ENCODE measurements around the gene OR1D5. TPM values are rescaled to one million over a fixed set of nuclear protein-coding genes. Genes with fewer than 3 reads are reported as not detected.

Gene OR1D5
- total and polyA plus RNA-seq, 2 donors (not counting 1 experiment from before 2014, with no cell fraction given), result not detected

DNA sequence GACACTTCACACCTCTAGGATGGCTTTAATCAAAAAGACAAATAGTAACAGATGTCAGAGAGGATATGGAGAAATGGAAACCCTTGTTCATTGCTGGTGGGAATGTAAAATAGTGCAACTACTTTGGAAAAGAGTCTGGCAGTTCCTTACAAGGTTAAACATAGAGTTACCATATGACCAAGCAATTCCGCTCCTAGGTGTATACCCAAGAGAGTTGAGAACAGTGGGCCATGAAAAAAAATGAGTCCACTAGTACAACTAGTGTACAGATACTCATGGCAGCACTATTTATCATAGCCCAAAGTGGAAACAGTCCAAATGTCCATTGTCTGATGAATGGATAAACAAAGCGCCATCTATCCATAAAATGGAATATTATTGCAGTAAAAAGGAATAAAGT, 39.1 kb downstream of the OR1D5 start:
- WGBS (ENCODE audit: insufficient coverage), result no CpG with 5 or more reads among the region's 2 CpGs

DNA sequence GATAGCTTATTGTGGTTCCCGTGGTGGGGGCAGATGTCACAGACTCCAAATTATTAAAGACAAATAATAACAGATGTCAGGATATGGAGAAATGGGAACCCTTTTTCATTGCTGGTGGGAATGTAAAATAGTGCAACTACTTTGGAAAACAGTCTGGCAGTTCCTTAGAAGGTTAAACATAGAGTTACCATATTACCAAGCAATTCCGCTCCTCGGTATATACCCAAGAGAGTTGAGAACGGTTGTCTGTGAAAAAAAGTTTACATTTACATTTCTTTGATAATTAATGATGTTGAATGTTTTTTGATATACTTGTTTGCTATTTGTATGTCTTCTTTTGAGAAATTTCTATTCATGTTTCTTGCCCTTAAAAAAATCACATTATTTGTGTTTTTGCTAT, 41.2 kb downstream of the OR1D5 start:
- Mint-ChIP-seq H3K4me3 (no peak overlapping the region), H3K27ac (no peak overlapping the region), H3K9me3 (ENCODE audit: insufficient read depth) (peaks cover 10% of the 10 kb centered on the region), H3K4me1 (no peaks in the 10 kb centered on the region), H3K27me3 (no peaks in the 10 kb centered on the region)
- H3K4me3 ChIP-seq (ENCODE audit: control extremely low read depth in 1 of 5, extremely low read depth in 1 of 5, insufficient read depth in 1 of 5, low read depth in 2 of 5, low read length in 4 of 5), result no peak overlapping the region
- H3K4me1 ChIP-seq (ENCODE audit: control insufficient read depth in 2 of 2, insufficient read depth in 2 of 2, low read length in 2 of 2), result no peaks in the 10 kb centered on the region
- no peak overlapping the region for H3K9ac ChIP-seq (ENCODE audit: low read length)
- no peak overlapping the region for H3K27ac ChIP-seq (ENCODE audit: low read length in 2 of 2)
- ChIA-PET POLR2A (no interaction called here), CTCF (interaction anchor here (0.6 to 1.5 kb wide), 2 partner anchors 9 to 196 kb away, joined by 3 to 4 read pairs; no protein-coding TSS in a partner anchor)
- WGBS (ENCODE audit: insufficient coverage), result no CpG with 5 or more reads among the region's 4 CpGs
- no peak overlapping the region for H3K4me2 ChIP-seq (replicated peaks; ENCODE audit: low read depth, low read length, poor library complexity, severe bottlenecking)
- H3K36me3 ChIP-seq (replicated peaks in 1 of 2; ENCODE audit: control extremely low read depth in 1 of 2, control insufficient read depth in 1 of 2, extremely low read depth in 1 of 2, insufficient read depth in 2 of 2, low read length in 1 of 2), result peaks cover 3 to 73% of the 10 kb centered on the region in 2 experiments
- peaks cover 9% of the 10 kb centered on the region for H4K20me1 ChIP-seq (ENCODE audit: control insufficient read depth, insufficient read depth, low read length, poor library complexity, severe bottlenecking)
- H3K79me2 ChIP-seq (ENCODE audit: control insufficient read depth, insufficient read depth, low read length), result no peaks in the 10 kb centered on the region
- intact Hi-C loops (cut with micrococcal nuclease), result no loop called here
- ATAC-seq (ENCODE audit: low read depth) (no peak), DNase-seq (no peak)
- no peak overlapping the region for H2AFZ ChIP-seq (ENCODE audit: insufficient read depth, low read depth, low read length, poor library complexity, severe bottlenecking)
- no peak for TF ChIP-seq EZH2 (IDR thresholded peaks at IDR 0.05; ENCODE audit: borderline replicate concordance, insufficient read depth, low read depth, low read length, poor library complexity, severe bottlenecking)
- TF ChIP-seq, protein P1, sequence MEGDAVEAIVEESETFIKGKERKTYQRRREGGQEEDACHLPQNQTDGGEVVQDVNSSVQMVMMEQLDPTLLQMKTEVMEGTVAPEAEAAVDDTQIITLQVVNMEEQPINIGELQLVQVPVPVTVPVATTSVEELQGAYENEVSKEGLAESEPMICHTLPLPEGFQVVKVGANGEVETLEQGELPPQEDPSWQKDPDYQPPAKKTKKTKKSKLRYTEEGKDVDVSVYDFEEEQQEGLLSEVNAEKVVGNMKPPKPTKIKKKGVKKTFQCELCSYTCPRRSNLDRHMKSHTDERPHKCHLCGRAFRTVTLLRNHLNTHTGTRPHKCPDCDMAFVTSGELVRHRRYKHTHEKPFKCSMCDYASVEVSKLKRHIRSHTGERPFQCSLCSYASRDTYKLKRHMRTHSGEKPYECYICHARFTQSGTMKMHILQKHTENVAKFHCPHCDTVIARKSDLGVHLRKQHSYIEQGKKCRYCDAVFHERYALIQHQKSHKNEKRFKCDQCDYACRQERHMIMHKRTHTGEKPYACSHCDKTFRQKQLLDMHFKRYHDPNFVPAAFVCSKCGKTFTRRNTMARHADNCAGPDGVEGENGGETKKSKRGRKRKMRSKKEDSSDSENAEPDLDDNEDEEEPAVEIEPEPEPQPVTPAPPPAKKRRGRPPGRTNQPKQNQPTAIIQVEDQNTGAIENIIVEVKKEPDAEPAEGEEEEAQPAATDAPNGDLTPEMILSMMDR (IDR thresholded peaks at IDR 0.05), result no peak
- no peaks in the 10 kb centered on the region for H3K27me3 ChIP-seq (replicated peaks in 1 of 4; ENCODE audit: control extremely low read depth in 1 of 4, control insufficient read depth in 3 of 4, insufficient read depth in 4 of 4, low read length in 3 of 4)
- peaks cover 3 to 19% (median 8%) of the 10 kb centered on the region in 3 donors for H3K9me3 ChIP-seq (ENCODE audit: control extremely low read depth in 1 of 3, control insufficient read depth in 2 of 3, insufficient read depth in 1 of 3, low read length in 2 of 3)

More for the DNA sequence above, 39.1 kb downstream of the OR1D5 start:
- ChIA-PET POLR2A (no interaction called here), CTCF (no interaction called here)
- H3K9me3 ChIP-seq (ENCODE audit: control extremely low read depth in 1 of 3, control insufficient read depth in 2 of 3, insufficient read depth in 1 of 3, low read length in 2 of 3), result peaks cover 3 to 19% (median 8%) of the 10 kb centered on the region in 3 donors
- Mint-ChIP-seq H3K4me1 (no peaks in the 10 kb centered on the region), H3K27me3 (no peaks in the 10 kb centered on the region), H3K9me3 (ENCODE audit: insufficient read depth) (peaks cover 10% of the 10 kb centered on the region), H3K27ac (no peak overlapping the region), H3K4me3 (no peak overlapping the region)
- ATAC-seq (ENCODE audit: low read depth) (no peak), DNase-seq (no peak)
- no peaks in the 10 kb centered on the region for H3K4me1 ChIP-seq (ENCODE audit: control insufficient read depth in 2 of 2, insufficient read depth in 2 of 2, low read length in 2 of 2)
- H3K4me2 ChIP-seq (replicated peaks; ENCODE audit: low read depth, low read length, poor library complexity, severe bottlenecking), result no peak overlapping the region
- no peaks in the 10 kb centered on the region for H3K79me2 ChIP-seq (ENCODE audit: control insufficient read depth, insufficient read depth, low read length)
- H2AFZ ChIP-seq (ENCODE audit: insufficient read depth, low read depth, low read length, poor library complexity, severe bottlenecking), result no peak overlapping the region
- peaks cover 0 to 66% of the 10 kb centered on the region in 2 experiments for H3K36me3 ChIP-seq (replicated peaks in 1 of 2; ENCODE audit: control extremely low read depth in 1 of 2, control insufficient read depth in 1 of 2, extremely low read depth in 1 of 2, insufficient read depth in 2 of 2, low read length in 1 of 2)
- no peak overlapping the region for H3K9ac ChIP-seq (ENCODE audit: low read length)
- no peaks in the 10 kb centered on the region for H4K20me1 ChIP-seq (ENCODE audit: control insufficient read depth, insufficient read depth, low read length, poor library complexity, severe bottlenecking)
- H3K27me3 ChIP-seq (replicated peaks in 1 of 4; ENCODE audit: control extremely low read depth in 1 of 4, control insufficient read depth in 3 of 4, insufficient read depth in 4 of 4, low read length in 3 of 4), result no peaks in the 10 kb centered on the region
- no peak for TF ChIP-seq EZH2 (IDR thresholded peaks at IDR 0.05; ENCODE audit: borderline replicate concordance, insufficient read depth, low read depth, low read length, poor library complexity, severe bottlenecking)
- no peak overlapping the region for H3K4me3 ChIP-seq (ENCODE audit: control extremely low read depth in 1 of 5, extremely low read depth in 1 of 5, insufficient read depth in 1 of 5, low read depth in 2 of 5, low read length in 4 of 5)
- H3K27ac ChIP-seq (ENCODE audit: low read length in 2 of 2), result no peak overlapping the region
- intact Hi-C loops (cut with micrococcal nuclease), result no loop called here

All from B cell (primary cell).